Measurements from ENCODE around the gene SPATA45.
A peak's percentile ranks its signal among the peaks of the same experiment; 100 is the strongest.
"Not testable (repeated sequence)": the region's sequence is repeated elsewhere in the genome, so short reads cannot be mapped to it uniquely, and the experiment has no call there.

SPATA45 gene

GRCh38 chr1:212857992-212858460 is 10.6 kb upstream of the SPATA45 start, which contains the start of gene FLVCR1:
Gene FLVCR1 (plus strand): TSS chr1:212858275. CDS start chr1:212858453, 178 bp downstream.
- peak; percentile 95 to 99 (median 99) for DNase-seq
- peak within 1 kb of the TSS; percentile 43 to 70 for H3K27ac ChIP-seq (ENCODE audit: insufficient read depth in 1 of 2, low read depth in 1 of 2, low read length in 2 of 2, poor library complexity in 1 of 2, severe bottlenecking in 2 of 2)
- POLR2A ChIA-PET: interaction anchor here (0.6 to 1.2 kb wide), 2 partner anchors 16 to 91 kb away, joined by 3 read pairs; no protein-coding TSS in a partner anchor
- peaks cover 0 to 2% (median 0%) of the 10 kb centered on the region in 5 experiments for H3K9me3 ChIP-seq (ENCODE audit: control extremely low read depth in 1 of 5, control insufficient read depth in 4 of 5, insufficient read depth in 2 of 5, low read depth in 1 of 5, low read length in 4 of 5)
- CTCF ChIA-PET: interaction anchor here (0.9 to 1.3 kb wide), 5 partner anchors 10 to 94 kb away, joined by 3 to 4 read pairs (median 3); partner anchors contain the start of gene SPATA45
- no peaks in the 10 kb centered on the region for H3K27me3 ChIP-seq (replicated peaks in 2 of 5; ENCODE audit: control insufficient read depth in 4 of 5, insufficient read depth in 5 of 5, low read length in 4 of 5)
- WGBS (ENCODE audit: insufficient coverage): 0% methylated on average over 43 of the region's 54 CpGs
- H3K36me3 ChIP-seq (ENCODE audit: control insufficient read depth in 4 of 4, insufficient read depth in 4 of 4, low read length in 3 of 4): peaks cover 0 to 9% (median 5%) of the 10 kb centered on the region in 4 experiments
- peaks cover 4 to 36% (median 28%) of the 10 kb centered on the region in 4 experiments for H3K4me1 ChIP-seq (ENCODE audit: control extremely low read depth in 1 of 4, control insufficient read depth in 4 of 4, insufficient read depth in 4 of 4, low read length in 3 of 4)
- H3K4me3 ChIP-seq (ENCODE audit: control insufficient read depth in 1 of 7, extremely low read depth in 1 of 7, insufficient read depth in 4 of 7, low read depth in 2 of 7, low read length in 6 of 7): peak within 1 kb of the TSS; percentile 73 to 94 (median 83)

- H3K27me3 ChIP-seq (replicated peaks in 2 of 5; ENCODE audit: control insufficient read depth in 4 of 5, insufficient read depth in 5 of 5, low read length in 4 of 5): no peaks in the 10 kb centered on the region
- WGBS (ENCODE audit: insufficient coverage): 97% methylated on average over 16 of the region's 16 CpGs
- DNase-seq: no peak
- peaks cover 0 to 2% (median 0%) of the 10 kb centered on the region in 5 experiments for H3K9me3 ChIP-seq (ENCODE audit: control extremely low read depth in 1 of 5, control insufficient read depth in 4 of 5, insufficient read depth in 2 of 5, low read depth in 1 of 5, low read length in 4 of 5)
- ChIA-PET POLR2A (interaction anchor here (0.6 kb wide), 2 partner anchors 16 to 25 kb away, joined by 3 to 5 read pairs; no protein-coding TSS in a partner anchor), CTCF (no interaction called here)
- peak overlapping the region in 1 of 2 experiments; percentile 70 for H3K27ac ChIP-seq (ENCODE audit: insufficient read depth in 1 of 2, low read depth in 1 of 2, low read length in 2 of 2, poor library complexity in 1 of 2, severe bottlenecking in 2 of 2)
- H3K4me3 ChIP-seq (ENCODE audit: control insufficient read depth in 1 of 7, extremely low read depth in 1 of 7, insufficient read depth in 4 of 7, low read depth in 2 of 7, low read length in 6 of 7): peak overlapping the region in 4 of 7 experiments; percentile 73 to 94 (median 83)
- peaks cover 4 to 36% (median 28%) of the 10 kb centered on the region in 4 experiments for H3K4me1 ChIP-seq (ENCODE audit: control extremely low read depth in 1 of 4, control insufficient read depth in 4 of 4, insufficient read depth in 4 of 4, low read length in 3 of 4)
- H3K36me3 ChIP-seq (ENCODE audit: control insufficient read depth in 4 of 4, insufficient read depth in 4 of 4, low read length in 3 of 4): peaks cover 0 to 6% (median 5%) of the 10 kb centered on the region in 4 experiments
Measured at GRCh38 chr1:212856755-212857154, 9.3 kb upstream of the SPATA45 start.

- ChIA-PET POLR2A (no interaction called here), CTCF (no interaction called here)
- Histone ChIP-seq H3K9me3 (ENCODE audit: control extremely low read depth in 1 of 5, control insufficient read depth in 4 of 5, insufficient read depth in 2 of 5, low read depth in 1 of 5, low read length in 4 of 5) (no peaks in the 10 kb centered on the region), H3K4me1 (ENCODE audit: control extremely low read depth in 1 of 4, control insufficient read depth in 4 of 4, insufficient read depth in 4 of 4, low read length in 3 of 4) (peaks cover 2 to 13% (median 9%) of the 10 kb centered on the region in 4 experiments), H3K36me3 (ENCODE audit: control insufficient read depth in 4 of 4, insufficient read depth in 4 of 4, low read length in 3 of 4) (no peaks in the 10 kb centered on the region), H3K27ac (ENCODE audit: insufficient read depth in 1 of 2, low read depth in 1 of 2, low read length in 2 of 2, poor library complexity in 1 of 2, severe bottlenecking in 2 of 2) (no peak overlapping the region), H3K4me3 (ENCODE audit: control insufficient read depth in 1 of 7, extremely low read depth in 1 of 7, insufficient read depth in 4 of 7, low read depth in 2 of 7, low read length in 6 of 7) (no peak overlapping the region), H3K27me3 (replicated peaks in 2 of 5; ENCODE audit: control insufficient read depth in 4 of 5, insufficient read depth in 5 of 5, low read length in 4 of 5) (no peaks in the 10 kb centered on the region)
- DNase-seq: no peak
- 100% methylated on average over 1 of the region's 5 CpGs for WGBS (ENCODE audit: insufficient coverage)
Measured at GRCh38 chr1:212853658-212854057, 6.2 kb upstream of the SPATA45 start.

GRCh38 chr1:212852105-212852688 is 4.7 kb upstream of the SPATA45 start:
- POLR2A ChIA-PET: no interaction called here
- no peak overlapping the region for H3K27ac ChIP-seq (ENCODE audit: insufficient read depth in 1 of 2, low read depth in 1 of 2, low read length in 2 of 2, poor library complexity in 1 of 2, severe bottlenecking in 2 of 2)
- CTCF ChIA-PET: no interaction called here
- DNase-seq: no peak
- no peaks in the 10 kb centered on the region for H3K36me3 ChIP-seq (ENCODE audit: control insufficient read depth in 4 of 4, insufficient read depth in 4 of 4, low read length in 3 of 4)
- H3K9me3 ChIP-seq (ENCODE audit: control extremely low read depth in 1 of 5, control insufficient read depth in 4 of 5, insufficient read depth in 2 of 5, low read depth in 1 of 5, low read length in 4 of 5): no peaks in the 10 kb centered on the region
- H3K27me3 ChIP-seq (replicated peaks in 2 of 5; ENCODE audit: control insufficient read depth in 4 of 5, insufficient read depth in 5 of 5, low read length in 4 of 5): no peaks in the 10 kb centered on the region
- H3K4me1 ChIP-seq (ENCODE audit: control extremely low read depth in 1 of 4, control insufficient read depth in 4 of 4, insufficient read depth in 4 of 4, low read length in 3 of 4): peaks cover 2 to 8% (median 6%) of the 10 kb centered on the region in 4 experiments
- WGBS (ENCODE audit: insufficient coverage): 93% methylated on average over 4 of the region's 5 CpGs
- H3K4me3 ChIP-seq (ENCODE audit: control insufficient read depth in 1 of 7, extremely low read depth in 1 of 7, insufficient read depth in 4 of 7, low read depth in 2 of 7, low read length in 6 of 7): no peak overlapping the region

- H3K4me1 ChIP-seq (ENCODE audit: control extremely low read depth in 1 of 4, control insufficient read depth in 4 of 4, insufficient read depth in 4 of 4, low read length in 3 of 4); H3K4me3 ChIP-seq (ENCODE audit: control insufficient read depth in 1 of 7, extremely low read depth in 1 of 7, insufficient read depth in 4 of 7, low read depth in 2 of 7, low read length in 6 of 7); H3K27ac ChIP-seq (ENCODE audit: insufficient read depth in 1 of 2, low read depth in 1 of 2, low read length in 2 of 2, poor library complexity in 1 of 2, severe bottlenecking in 2 of 2); H3K36me3 ChIP-seq (ENCODE audit: control insufficient read depth in 4 of 4, insufficient read depth in 4 of 4, low read length in 3 of 4); POLR2A ChIA-PET; H3K27me3 ChIP-seq (replicated peaks in 2 of 5; ENCODE audit: control insufficient read depth in 4 of 5, insufficient read depth in 5 of 5, low read length in 4 of 5); H3K9me3 ChIP-seq (ENCODE audit: control extremely low read depth in 1 of 5, control insufficient read depth in 4 of 5, insufficient read depth in 2 of 5, low read depth in 1 of 5, low read length in 4 of 5); CTCF ChIA-PET; DNase-seq: not testable (repeated sequence)
- 100% methylated on average over 1 of the region's 3 CpGs for WGBS (ENCODE audit: insufficient coverage)
Measured at GRCh38 chr1:212844521-212844920, 2.9 kb downstream of the SPATA45 start.

GRCh38 chr1:212838145-212838544 is 9.3 kb downstream of the SPATA45 start:
- H3K27me3 ChIP-seq (replicated peaks in 2 of 5; ENCODE audit: control insufficient read depth in 4 of 5, insufficient read depth in 5 of 5, low read length in 4 of 5): no peaks in the 10 kb centered on the region
- ChIA-PET POLR2A (no interaction called here), CTCF (no interaction called here)
- H3K4me3 ChIP-seq (ENCODE audit: control insufficient read depth in 1 of 7, extremely low read depth in 1 of 7, insufficient read depth in 4 of 7, low read depth in 2 of 7, low read length in 6 of 7): no peak overlapping the region
- no peaks in the 10 kb centered on the region for H3K9me3 ChIP-seq (ENCODE audit: control extremely low read depth in 1 of 5, control insufficient read depth in 4 of 5, insufficient read depth in 2 of 5, low read depth in 1 of 5, low read length in 4 of 5)
- 100% methylated on average over 3 of the region's 5 CpGs for WGBS (ENCODE audit: insufficient coverage)
- DNase-seq: no peak
- no peaks in the 10 kb centered on the region for H3K36me3 ChIP-seq (ENCODE audit: control insufficient read depth in 4 of 4, insufficient read depth in 4 of 4, low read length in 3 of 4)
- no peaks in the 10 kb centered on the region for H3K4me1 ChIP-seq (ENCODE audit: control extremely low read depth in 1 of 4, control insufficient read depth in 4 of 4, insufficient read depth in 4 of 4, low read length in 3 of 4)
- H3K27ac ChIP-seq (ENCODE audit: insufficient read depth in 1 of 2, low read depth in 1 of 2, low read length in 2 of 2, poor library complexity in 1 of 2, severe bottlenecking in 2 of 2): no peak overlapping the region

All from common myeloid progenitor, CD34-positive (primary cell).